Effector CD8-positive, alpha-beta T cell (primary cell): ENCODE data around the gene NACA.
"Not testable (repeated sequence)": the region's sequence is repeated elsewhere in the genome, so short reads cannot be mapped to it uniquely, and the experiment has no call there.

Experiments used
- DNase-seq: peaks from one replicate; lab custom pipeline; 2025; lab: John Stamatoyannopoulos, UW
- total RNA-seq, 4 experiments: gene quantifications; one replicate each; lab custom pipeline; 2026; lab: John Stamatoyannopoulos, UW

The NACA gene
- 301 to 500 (median 393) reads per million in 4 experiments for total RNA-seq

DNA sequence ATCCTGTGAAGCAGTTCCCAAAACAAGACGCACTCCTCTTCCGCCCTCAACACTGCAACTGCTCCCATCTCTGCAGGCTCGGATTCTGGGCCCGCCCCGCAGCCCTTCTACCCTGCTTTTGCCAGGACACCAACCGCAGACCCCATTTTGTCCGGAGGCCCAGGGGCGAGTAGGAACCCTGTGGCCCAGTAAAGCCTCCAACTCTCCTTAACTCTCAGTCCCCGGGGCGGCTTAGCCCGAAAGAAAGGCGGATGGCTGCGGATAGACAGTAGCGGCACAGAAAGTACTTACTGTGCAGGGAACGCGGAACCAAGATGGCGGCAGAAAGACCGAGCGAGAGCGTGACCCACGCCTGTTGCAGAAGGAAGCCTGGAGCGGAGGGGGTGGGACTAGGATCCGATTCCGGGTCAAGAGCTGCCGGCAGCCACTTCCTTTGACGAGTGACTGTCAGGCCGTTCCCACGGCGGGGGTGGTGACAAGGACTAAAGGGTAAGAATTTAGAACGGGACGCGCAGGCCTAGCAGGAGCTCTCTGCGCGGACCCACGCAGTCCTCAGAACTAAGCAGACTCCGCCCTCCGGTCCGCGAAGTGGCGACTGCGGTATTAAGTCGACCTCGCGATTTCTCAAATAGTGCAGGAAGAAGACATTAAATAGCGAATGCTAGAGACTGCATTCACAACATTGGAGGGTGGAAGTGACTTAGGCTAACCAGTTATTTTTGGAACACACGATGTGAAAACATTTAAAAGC, at the start of gene NACA:
Gene NACA, minus strand, starts transcription at position 328 of the 751 bp plus-strand sequence. CDS start 778 bp downstream, outside the sequence.
- peak; percentile 93 for DNase-seq

DNA sequence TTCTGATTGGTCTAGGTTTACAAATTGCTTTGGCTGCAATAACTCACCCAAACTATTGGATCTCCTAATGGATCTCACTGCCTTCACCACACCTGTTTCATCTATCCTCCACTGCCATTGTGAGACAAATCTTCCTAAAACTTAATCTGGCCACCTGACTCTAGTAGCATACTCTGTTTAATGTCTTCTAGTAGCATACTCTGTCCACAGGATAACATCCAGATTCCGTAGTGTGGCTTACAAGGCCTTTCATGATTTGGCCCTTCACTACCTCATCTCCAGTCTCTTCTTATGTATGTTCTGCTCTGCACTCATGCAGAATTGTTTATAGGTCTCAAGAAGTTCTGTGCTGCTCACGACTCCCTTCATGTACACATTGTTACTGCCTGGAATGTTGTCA, 48.0 kb upstream of the NACA start:
- no peak for DNase-seq

DNA sequence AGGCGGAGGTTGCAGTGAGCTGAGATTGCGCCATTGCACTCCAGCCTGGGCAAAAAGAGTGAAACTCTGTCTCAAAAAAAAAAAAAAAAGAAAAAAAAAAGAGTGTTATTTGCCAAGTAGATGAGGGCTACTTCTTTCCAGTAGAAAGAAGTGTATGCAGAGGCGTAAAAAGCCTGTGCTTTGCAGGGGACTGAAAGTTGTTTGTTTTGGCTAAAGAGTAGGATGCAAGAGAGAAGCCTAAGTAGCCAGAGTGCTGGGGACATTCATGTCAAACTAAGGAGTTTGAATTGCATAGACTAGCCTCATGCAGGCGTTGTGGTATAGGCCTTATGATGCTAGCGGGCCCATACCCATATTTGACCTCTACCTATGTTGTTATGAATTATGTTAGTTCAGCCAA, 47.5 kb upstream of the NACA start:
- DNase-seq, result no peak

DNA sequence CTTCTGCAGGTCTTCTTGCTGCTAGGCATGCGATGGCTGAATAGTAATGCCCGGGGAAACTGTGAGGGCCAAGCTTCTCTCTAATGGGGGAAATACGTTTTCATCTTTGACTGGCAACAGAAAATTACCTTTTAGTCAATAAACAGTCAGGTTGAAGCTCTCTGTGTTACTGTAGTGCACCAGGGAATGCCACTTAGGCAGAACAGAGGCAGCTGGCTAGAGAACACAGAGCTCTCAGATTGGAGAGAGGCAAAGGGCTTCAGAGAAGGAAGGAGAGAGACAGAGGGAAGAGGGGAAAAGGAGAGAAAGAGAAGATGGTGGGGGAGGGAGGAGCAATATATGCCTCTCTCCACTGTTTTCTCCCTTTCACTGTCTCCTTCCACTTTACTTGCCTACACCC, 44.8 kb upstream of the NACA start:
- no peak for DNase-seq

DNA sequence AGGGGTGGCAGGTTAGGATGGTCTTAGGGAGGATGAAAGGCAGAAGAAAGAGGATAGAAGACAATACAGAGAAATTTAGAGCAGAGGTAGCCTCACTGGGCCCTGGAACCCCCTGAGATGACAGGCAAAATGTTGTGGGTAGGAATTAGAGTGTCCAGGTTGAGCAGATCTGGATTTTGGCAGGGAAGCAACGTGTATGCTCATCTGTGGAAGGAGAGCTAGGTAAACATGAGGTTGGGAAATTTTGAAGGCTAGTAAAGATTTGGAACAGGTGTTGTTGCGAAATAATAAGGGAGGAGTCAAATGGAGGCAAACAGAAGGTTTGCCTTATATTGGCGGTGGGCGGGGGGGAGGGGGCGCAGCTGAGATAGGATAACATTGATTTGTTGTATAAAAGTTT, 43.3 kb upstream of the NACA start:
- no peak for DNase-seq

DNA sequence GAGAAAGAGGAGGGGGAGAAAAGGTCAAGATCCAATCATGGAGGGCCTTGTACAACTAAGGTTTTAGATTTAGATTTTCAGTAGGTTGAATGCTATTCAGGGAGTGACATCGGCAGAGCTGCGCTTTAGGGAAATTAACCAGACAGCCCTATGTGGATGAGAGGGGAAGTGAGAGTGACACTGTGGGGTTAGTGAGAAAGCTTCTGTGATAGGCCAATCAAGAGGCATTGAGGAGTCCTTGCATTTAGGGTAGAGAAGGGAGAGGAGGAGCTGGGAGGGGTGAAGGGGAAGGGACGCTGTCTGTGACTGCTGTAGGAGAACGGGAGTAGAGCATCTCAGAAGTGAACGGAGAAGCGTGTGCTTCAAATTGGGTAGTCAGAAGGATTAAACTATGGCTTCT, 41.4 kb upstream of the NACA start:
- no peak for DNase-seq

DNA sequence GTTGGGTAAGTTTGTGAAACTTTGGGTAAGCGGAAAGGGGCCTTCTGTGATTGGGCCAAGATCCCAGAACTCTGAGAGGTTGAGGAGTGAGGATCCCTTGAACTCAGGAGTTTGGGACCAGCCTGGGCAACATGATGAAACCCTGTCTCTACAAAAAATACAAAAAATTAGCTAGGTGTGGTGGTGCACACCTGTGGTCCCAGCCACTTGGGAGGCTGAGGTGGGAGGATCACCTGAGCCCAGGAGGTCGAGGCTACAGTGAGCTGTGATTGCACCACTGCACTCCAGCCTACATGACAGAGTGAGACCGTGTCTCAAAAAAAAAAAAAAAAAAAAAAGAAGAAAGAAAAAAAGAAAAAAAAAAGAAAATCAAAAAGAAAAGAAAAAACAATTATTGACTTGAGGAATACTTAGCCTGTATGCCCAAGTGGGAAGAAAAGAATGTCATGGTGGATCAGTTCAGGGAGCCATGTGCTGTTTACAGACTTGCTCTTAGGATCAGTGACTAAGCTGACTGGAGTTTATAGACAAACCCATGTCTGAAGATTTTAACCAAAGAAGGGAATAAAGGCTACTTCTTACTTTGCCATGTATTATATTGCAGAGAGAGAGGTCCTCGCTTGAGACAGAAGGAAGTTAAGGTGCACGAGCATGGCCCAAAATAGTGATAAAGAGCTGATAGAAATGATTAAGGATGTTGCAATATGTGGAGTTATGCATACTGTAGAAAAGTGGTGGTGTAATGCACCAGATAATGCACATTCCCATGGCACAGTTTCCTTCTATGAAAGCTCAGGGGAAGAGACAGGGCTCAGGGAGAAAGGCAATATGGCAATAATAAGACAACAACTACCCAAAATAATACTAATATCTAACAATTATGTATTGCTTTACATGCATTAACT, 38.9 kb upstream of the NACA start:
- DNase-seq, result no peak

DNA sequence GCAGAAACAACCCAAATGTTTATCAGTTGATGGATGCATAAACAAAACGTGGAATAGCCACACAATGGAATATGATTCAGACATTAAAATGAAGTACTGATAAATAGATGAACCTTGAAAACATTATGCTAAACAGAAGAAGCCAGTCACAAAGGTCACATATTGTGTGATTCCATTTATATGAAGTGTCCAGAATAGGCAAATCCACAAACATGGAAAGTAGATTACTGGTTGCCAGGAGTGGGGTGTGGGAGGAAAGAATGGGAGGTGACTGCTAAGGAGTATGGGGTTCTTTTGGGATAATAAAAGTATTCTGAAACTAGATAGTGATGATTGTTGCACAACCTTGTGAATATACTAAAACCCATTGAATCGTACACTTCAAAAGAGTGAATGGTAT, 36.7 kb upstream of the NACA start:
- no peak for DNase-seq

DNA sequence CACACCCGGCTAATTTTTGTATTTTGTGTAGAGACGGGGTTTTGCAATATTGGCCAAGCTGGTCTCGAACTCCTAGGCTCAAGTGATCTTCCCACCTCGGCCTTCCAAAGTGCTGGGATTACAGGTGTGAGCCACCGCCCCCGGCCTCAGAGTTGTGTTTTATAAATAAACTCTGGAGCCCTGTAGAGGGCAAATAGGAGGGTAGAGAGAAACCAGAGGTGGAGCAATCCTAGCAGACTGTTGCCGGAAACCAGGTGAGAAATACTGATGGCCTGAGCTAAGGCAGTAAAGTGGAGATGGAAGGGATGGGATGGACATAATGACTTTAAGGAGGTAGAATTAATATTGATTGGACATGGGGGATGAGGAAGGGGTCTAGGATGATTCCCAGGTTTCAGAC, 35.4 kb upstream of the NACA start:
- DNase-seq, result no peak

DNA sequence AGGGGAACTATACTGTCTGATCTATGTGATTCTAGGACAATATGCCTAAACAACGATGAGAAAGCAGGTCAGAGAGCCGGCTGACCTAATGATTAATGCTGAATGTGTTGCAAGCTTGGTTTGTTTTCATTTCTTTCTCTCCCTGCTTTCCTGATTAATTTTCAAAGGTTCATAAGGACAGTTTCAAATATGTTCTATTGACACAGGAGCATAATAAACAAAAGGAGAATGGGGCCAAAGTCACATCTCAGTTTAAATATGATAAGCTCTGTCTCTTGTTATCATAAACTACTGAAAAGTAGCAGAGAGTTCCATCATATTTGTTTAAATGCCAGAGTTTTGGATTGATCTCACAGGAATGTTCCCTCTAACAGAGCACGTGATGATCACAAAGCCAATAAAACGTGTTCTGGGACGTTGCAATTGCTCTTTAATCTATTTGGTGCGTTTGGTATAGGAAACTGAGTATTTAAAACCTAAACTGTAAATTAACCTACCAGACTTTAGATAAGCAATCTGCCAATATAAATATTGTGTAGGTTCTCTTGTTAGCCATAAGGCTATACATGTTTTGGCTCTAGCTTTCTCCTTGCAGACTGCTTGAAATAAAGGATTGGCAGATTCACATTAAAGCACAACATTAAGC, 34.3 kb upstream of the NACA start:
- no peak for DNase-seq

DNA sequence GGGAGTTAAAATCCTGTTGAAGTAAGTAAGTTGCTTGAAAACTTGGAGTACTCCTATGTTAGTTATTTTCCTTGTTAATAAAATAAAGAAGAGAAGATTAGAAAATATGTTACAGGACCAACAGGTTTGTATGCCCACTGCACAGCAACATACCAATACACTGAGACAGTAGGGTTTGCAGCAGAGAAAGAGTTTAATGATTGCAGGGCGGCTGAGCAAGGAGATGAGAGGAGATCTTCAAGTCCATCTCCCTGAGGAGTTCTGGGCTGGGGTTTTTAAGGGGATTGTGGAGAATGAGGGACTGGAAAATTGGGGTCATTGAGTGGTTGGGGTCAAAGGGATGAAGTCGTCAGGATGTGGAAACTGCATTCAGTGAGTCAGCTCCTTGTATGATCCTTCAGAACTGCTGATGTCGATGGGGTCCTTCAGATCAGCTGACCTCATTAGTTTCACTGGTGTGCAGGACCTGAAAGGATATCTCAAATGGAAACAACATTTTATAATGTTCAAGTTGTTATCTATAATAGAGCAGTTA, 33.7 kb upstream of the NACA start:
- no peak for DNase-seq

DNA sequence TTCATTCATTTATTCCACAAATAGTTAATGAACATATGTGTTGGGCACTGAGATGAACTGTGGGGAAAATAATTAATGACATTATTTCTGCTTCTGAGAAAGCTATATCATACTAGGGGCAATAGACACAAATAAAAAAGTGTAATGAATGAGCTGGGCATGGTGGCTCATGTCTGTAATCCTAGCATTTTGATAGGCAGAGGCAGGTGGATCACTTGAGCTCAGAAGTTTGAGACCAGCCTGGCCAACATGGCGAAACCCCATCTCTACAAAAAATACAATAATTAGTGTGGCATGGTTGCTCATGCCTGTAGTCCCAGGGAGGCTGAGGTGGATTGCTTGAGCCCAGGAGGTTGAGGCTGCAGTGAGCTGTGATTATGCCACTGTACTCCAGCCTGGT, 32.9 kb upstream of the NACA start:
- DNase-seq, result not testable (repeated sequence)

DNA sequence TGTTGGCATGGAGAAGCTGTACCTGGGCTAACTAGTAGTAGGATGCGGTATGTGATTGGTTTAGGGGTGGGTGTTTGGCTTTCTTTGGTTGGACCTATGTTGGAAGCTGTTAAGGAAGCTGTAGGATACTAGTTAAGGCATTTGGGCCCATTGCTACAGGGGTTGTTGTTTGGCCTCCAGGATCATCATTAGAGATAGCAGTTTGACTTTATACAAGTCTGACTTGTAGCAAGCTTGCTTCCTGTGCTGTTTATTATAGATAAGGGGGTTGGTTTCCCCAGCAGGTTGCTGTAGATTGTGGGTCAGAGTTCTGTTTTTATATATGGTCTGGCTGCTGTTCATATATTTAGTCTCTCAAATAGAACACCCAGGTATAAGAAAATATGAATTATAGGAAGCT, 28.5 kb upstream of the NACA start:
- no peak for DNase-seq

DNA sequence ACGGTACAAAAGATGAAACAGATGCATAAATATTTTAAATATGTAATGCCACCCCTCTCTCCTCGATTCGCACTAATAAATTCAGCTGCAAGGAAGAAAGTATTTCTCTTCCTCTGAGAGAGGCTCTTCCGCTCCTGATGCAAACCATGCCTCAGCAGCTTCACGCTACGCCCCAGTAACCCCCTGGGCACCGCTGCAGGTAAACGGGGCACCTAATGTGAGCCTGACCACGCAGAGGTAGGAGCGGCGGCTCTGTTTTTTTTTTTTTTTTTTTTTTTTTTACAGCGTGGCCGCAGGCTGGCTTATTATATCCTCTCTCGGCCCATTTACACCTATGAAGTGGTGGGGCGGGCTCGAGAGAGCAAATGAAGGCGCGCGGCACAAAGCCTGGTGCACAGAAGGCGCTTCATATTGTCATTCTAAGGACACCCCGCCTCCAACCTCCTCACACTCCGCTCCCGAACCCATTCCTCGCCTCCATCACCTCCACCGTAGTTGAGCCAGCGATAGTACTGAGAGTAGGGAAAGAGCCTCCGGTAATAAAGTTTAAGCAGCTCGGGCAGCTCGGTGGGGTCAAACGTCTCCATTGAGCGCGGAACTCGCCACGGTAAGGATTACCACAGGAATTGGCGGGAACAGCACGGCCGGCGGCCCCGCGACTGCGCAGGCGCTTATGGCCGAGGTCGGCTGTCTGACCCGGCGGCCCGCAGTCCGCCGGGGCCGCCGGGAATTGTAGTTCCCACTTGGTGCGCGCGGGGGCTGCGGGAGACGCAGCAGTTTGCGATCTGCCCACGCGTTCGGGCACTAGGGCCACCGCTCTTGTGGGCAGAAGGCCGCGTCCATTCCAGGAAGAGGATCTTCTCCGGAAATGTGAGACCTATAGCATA, 26.9 kb upstream of the NACA start, which contains the start of gene PRIM1:
Gene PRIM1, minus strand, starts transcription at position 612 of the 887 bp plus-strand sequence. Its CDS starts 25 bp downstream, at position 587.
- peak; percentile 68 for DNase-seq

DNA sequence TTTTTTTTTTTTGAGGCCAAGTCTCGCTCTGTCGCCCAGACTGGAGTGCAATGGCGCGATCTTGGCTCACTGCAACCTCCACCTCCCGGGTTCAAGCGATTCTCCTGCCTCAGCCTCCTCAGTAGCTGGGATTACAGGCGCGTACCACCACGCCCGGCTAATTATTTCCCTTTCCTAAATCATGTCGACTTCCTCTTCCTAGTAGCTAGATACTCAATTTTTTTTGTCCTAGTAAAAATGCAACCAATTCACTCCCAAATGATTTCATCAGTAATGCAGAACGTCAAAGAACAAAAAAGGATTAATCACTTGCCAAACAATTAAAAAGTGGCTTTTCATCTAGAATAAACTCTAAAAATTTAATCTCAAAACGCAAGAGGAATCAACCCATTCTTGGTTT, 25.5 kb upstream of the NACA start:
- not testable (repeated sequence) for DNase-seq

DNA sequence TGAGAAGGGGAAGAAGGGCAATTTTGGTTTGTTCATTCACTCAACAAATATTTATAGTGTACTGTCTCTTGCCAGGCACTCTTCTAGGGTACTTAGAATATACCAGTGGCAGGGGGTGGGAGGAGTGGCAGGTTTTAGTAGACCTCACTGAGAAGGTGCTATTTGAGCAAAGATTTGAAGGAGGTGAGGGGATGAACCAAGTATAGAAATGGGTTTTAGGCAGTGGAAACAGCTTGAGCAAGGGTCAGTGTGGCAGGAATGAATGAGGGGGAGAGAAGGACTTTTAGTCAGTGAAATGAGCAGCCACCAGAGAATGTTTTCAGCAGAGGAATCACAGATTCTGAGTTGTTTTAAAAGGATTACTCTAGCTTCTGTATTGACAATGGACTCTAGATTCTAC, 24.8 kb upstream of the NACA start:
- no peak for DNase-seq

DNA sequence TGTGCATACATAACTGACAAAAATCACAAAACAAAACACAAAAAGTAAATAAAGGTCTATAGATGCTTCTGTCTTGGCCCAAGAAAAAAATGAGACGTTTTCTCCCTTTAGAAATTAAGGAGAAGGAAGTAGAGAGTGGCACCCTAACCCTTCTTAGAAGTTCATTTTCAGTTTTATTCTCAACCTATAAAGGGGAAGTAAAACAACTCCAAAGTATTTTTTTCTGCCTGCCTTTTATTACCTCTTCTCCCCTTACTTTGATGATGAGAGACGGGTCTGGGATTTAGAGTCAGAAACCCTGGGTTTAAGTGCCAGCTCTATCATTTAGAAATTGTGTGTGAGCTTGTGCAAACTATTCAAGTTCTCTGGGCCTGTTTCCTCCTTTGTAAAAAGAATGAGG, 24.3 kb upstream of the NACA start:
- DNase-seq, result no peak

DNA sequence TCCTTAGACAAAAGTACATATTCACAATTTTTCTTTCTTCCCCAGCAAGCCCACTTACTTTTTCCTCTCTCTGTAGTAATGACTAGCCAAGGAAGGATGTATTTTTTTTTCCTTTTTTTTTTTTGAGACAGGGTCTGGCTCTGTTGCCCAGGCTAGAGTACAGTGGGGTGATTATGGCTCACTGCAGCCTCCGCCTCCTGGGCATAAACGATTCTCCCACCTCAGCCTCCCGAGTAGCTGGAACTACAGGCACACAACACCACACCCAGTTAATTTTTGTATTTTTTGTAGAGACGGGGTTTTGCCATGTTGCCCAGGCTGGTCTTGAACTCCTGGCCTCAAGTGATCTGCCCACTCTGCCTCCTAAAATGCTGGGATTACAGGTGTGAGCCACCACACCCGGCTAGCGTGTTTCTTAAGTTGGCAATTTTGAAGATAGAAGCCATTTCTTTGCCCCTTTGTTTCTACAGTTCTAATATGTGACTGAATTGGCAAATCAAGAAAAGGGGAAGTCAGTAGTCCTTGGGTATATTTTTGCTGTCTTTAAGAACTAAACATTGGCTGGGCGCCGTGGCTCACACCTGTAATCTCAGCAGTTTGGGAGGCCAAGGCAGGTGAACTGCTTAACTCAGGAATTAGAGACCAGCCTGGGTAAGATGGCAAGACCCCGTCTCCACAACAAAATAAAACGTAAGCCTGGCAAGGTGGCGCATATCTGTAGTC, 3.2 kb upstream of the NACA start:
- no peak for DNase-seq

DNA sequence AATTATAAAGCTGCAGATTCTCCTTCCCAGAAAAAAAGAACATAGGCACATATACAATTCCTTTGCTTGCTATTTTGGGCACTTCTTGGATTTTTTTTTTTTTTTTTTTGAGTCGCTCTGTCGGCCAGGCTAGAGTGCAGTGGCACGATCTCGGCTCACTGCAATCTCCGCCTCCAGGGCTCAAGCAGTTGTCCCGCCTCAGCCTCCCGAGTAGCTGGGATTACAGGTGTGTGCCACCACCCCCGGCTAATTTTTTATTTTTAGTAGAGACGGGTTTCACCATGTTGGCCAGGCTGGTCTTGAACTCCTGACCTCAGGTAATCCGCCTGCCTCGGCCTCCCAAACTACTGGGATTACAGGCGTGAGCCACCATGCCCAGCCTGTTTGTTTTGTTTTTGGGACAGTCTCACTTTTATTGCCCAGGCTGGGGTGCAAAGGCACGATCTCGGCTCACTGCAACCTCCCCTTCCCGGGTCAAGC, 1.1 kb upstream of the NACA start:
- not testable (repeated sequence) for DNase-seq

DNA sequence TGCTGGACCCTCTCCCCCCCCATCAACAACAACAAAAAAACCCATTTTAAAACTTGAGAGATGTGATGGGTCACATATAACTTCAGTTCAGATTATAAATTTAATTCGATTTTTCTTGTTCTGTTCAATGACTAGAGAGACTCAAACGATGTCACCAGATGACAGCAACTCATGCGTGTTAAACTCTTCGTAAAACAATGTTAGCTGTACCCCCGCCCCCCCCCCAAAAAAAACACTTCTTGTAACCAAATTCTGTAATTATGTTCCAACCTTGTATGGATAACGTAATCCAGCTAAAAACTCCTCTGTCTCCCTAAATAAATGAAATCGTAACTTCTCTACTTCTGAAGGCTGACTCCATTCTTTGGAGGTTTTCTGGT, 614 bp upstream of the NACA start:
- no peak for DNase-seq

DNA sequence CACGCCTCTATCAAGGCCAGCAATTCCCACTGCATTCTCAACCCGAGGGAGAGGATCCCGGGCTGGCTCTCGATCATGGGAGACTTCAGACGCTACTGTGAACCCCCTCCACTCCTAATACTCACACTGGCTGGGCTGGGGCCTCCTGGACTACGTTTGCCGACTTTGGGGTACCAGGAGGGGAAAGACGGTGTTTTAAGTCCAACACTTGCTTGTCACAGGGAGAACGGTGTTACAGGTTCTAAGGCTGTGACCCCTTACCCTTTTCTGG, 463 bp downstream of the NACA start:
- no peak for DNase-seq
